Mammary epithelial cell (primary cell): ENCODE results near the gene HBQ1.

ENCODE experiments used
- EZH2 ChIP-seq: IDR thresholded peaks from 2 replicates; pipeline ENCODE4 v1.6.1; 2012; ENCODE audit warnings: low read length, inconsistent platforms, borderline replicate concordance
- TF ChIP-seq, protein P1 (sequence below), 2 donors: IDR thresholded peaks in 1 of 2; conservative IDR thresholded peaks in 1 of 2; 2 replicates each; pipeline ENCODE4 v1.5.1; 2011 to 2012; ENCODE audit warnings: inconsistent platforms in 2 of 2, low read length in 2 of 2, mild to moderate bottlenecking in 2 of 2, control low read depth in 1 of 2, low read depth in 1 of 2; ENCODE audit not compliant: insufficient read depth in 1 of 2; ENCODE audit errors: extremely low read depth in 1 of 2

DNA sequence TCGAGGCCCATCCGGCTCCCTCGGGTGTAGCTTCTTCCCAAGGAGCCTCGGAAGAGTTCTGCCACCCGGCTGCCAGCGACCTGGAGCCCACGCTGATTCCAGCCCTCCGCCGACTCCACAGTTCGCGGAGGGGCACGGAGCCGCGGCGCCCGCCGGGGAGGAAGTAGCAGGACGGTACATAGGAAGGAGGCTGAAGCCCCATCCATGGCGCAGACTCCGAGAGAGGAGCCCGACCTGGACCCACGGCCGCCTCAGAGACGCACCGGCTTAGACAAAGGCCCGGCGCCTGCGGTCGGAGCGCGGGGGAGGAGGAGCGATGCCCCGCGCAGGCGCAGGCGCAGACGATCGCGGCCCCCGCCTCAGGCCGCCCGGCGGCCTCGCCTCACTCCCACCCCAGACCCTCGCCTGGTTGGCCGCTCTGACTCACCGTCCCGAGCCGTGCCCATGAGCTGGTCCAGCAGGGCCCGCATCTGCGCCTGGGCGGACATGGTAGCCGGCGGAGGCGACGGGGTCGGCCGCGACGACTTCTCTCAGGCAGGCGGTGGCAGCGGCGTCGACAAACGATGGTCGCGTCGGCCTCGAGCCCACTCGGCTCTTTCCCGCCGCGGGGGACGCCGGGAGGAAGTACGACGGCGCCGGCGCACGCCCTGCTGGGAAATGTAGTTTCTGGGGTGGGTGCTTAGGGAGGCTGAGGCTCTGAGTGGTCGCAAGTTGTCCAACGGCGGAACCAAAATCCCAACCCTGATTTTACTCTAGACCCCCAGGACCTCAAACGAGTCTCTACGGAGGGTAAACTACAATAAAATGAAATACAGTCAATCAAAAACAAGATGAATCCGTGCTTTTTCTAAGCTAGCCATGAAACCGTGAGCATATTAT, 48.8 kb downstream of the HBQ1 start, which contains the start of gene LUC7L:
- TF ChIP-seq EZH2 = no peak
- TF ChIP-seq, protein P1, sequence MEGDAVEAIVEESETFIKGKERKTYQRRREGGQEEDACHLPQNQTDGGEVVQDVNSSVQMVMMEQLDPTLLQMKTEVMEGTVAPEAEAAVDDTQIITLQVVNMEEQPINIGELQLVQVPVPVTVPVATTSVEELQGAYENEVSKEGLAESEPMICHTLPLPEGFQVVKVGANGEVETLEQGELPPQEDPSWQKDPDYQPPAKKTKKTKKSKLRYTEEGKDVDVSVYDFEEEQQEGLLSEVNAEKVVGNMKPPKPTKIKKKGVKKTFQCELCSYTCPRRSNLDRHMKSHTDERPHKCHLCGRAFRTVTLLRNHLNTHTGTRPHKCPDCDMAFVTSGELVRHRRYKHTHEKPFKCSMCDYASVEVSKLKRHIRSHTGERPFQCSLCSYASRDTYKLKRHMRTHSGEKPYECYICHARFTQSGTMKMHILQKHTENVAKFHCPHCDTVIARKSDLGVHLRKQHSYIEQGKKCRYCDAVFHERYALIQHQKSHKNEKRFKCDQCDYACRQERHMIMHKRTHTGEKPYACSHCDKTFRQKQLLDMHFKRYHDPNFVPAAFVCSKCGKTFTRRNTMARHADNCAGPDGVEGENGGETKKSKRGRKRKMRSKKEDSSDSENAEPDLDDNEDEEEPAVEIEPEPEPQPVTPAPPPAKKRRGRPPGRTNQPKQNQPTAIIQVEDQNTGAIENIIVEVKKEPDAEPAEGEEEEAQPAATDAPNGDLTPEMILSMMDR (conservative IDR thresholded peaks at IDR 0.05 in 1 of 2, IDR thresholded peaks at IDR 0.05 in 1 of 2; ENCODE audit: extremely low read depth in 1 of 2, insufficient read depth in 1 of 2, low read depth in 1 of 2, low read length in 2 of 2) = no peak
